ENCODE results near the gene PITPNC1. TPM values are rescaled to one million over a fixed set of nuclear protein-coding genes. Genes with fewer than 3 reads are reported as not detected.
"Not testable (repeated sequence)": the region's sequence is repeated elsewhere in the genome, so short reads cannot be mapped to it uniquely, and the experiment has no call there.

Gene PITPNC1
- total and polyA plus RNA-seq, 2 donors (not counting 1 experiment from before 2014, with no cell fraction given) = 4.7 to 26.1 TPM

DNA sequence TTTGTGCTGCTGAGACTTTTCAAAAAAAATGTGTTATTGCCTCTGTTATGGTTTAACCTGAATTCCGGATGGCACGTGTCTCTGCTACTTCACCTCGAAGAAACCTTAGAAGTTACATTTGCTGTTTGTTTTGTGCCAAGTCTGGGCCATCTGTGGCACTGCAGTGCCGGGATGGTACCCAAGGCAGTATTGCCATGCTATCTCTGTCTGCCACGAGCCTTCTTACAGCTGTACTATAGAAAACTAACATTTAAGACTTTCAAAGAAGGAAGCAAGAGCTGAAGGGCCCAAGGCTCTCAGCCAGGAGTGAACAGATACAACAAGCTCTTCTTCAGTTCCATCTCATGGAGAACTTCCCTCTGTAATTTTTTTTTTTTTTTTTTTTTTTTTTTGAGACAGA is 267.0 kb downstream of the PITPNC1 start:
- no peaks in the 10 kb centered on the region for H3K36me3 ChIP-seq (replicated peaks in 1 of 2; ENCODE audit: control extremely low read depth in 1 of 2, control insufficient read depth in 1 of 2, extremely low read depth in 1 of 2, insufficient read depth in 2 of 2, low read length in 1 of 2)
- no peaks in the 10 kb centered on the region for H3K4me1 ChIP-seq (ENCODE audit: control insufficient read depth in 2 of 2, insufficient read depth in 2 of 2, low read length in 2 of 2)
- no peak overlapping the region for H3K27ac ChIP-seq (ENCODE audit: low read length in 2 of 2)
- no peaks in the 10 kb centered on the region for H3K79me2 ChIP-seq (ENCODE audit: control insufficient read depth, insufficient read depth, low read length)
- no peaks in the 10 kb centered on the region for H4K20me1 ChIP-seq (ENCODE audit: control insufficient read depth, insufficient read depth, low read length, poor library complexity, severe bottlenecking)
- DNase-seq (no peak), ATAC-seq (ENCODE audit: low read depth) (no peak)
- H2AFZ ChIP-seq (ENCODE audit: insufficient read depth, low read depth, low read length, poor library complexity, severe bottlenecking) = no peak overlapping the region
- no peaks in the 10 kb centered on the region for H3K27me3 ChIP-seq (replicated peaks in 1 of 4; ENCODE audit: control extremely low read depth in 1 of 4, control insufficient read depth in 3 of 4, insufficient read depth in 4 of 4, low read length in 3 of 4)
- Mint-ChIP-seq H3K4me1 (no peaks in the 10 kb centered on the region), H3K27me3 (no peaks in the 10 kb centered on the region), H3K9me3 (ENCODE audit: insufficient read depth) (no peaks in the 10 kb centered on the region), H3K4me3 (no peak overlapping the region), H3K27ac (no peak overlapping the region)
- no peak overlapping the region for H3K4me3 ChIP-seq (ENCODE audit: control extremely low read depth in 1 of 5, extremely low read depth in 1 of 5, insufficient read depth in 1 of 5, low read depth in 2 of 5, low read length in 4 of 5)
- CTCF ChIA-PET = no interaction called here
- WGBS (ENCODE audit: insufficient coverage) = 93% methylated on average over 5 of the region's 5 CpGs
- TF ChIP-seq EZH2 (IDR thresholded peaks at IDR 0.05; ENCODE audit: borderline replicate concordance, insufficient read depth, low read depth, low read length, poor library complexity, severe bottlenecking) = no peak
- TF ChIP-seq, protein P1, sequence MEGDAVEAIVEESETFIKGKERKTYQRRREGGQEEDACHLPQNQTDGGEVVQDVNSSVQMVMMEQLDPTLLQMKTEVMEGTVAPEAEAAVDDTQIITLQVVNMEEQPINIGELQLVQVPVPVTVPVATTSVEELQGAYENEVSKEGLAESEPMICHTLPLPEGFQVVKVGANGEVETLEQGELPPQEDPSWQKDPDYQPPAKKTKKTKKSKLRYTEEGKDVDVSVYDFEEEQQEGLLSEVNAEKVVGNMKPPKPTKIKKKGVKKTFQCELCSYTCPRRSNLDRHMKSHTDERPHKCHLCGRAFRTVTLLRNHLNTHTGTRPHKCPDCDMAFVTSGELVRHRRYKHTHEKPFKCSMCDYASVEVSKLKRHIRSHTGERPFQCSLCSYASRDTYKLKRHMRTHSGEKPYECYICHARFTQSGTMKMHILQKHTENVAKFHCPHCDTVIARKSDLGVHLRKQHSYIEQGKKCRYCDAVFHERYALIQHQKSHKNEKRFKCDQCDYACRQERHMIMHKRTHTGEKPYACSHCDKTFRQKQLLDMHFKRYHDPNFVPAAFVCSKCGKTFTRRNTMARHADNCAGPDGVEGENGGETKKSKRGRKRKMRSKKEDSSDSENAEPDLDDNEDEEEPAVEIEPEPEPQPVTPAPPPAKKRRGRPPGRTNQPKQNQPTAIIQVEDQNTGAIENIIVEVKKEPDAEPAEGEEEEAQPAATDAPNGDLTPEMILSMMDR (IDR thresholded peaks at IDR 0.05) = no peak
- intact Hi-C loops (cut with micrococcal nuclease) = no loop called here
- POLR2A ChIA-PET = interaction anchor here (0.6 kb wide), 1 partner anchor 245 kb away, joined by 3 read pairs; no protein-coding TSS in a partner anchor
- H3K9ac ChIP-seq (ENCODE audit: low read length) = no peak overlapping the region
- H3K4me2 ChIP-seq (replicated peaks; ENCODE audit: low read depth, low read length, poor library complexity, severe bottlenecking) = no peak overlapping the region
- no peaks in the 10 kb centered on the region for H3K9me3 ChIP-seq (ENCODE audit: control extremely low read depth in 1 of 3, control insufficient read depth in 2 of 3, insufficient read depth in 1 of 3, low read length in 2 of 3)

DNA sequence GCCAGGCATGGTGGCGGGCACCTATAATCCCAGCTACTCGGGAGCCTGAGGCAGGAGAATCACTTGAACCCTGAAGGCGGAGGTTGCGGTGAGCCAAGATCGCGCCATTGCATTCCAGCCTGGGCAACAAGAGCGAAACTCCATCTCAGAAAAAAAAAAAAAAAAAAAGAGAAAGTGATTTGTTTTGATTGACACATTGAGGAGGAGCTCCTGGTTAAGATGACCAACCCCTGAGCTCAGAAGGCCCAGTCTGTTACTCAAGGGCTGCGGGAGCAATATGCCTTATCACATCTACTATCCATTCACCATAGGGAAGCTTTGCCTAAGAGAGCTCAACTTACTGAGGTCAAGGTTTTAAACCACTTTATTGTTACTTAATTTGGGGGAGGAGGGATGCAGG is 268.1 kb downstream of the PITPNC1 start:
- H3K4me1 Mint-ChIP-seq; ATAC-seq (ENCODE audit: low read depth); H3K4me1 ChIP-seq (ENCODE audit: control insufficient read depth in 2 of 2, insufficient read depth in 2 of 2, low read length in 2 of 2); H3K4me2 ChIP-seq (replicated peaks; ENCODE audit: low read depth, low read length, poor library complexity, severe bottlenecking); CTCF ChIA-PET; intact Hi-C loops (cut with micrococcal nuclease); H3K27me3 Mint-ChIP-seq; POLR2A ChIA-PET; H3K27ac Mint-ChIP-seq; H3K27ac ChIP-seq (ENCODE audit: low read length in 2 of 2); H3K9me3 ChIP-seq (ENCODE audit: control extremely low read depth in 1 of 3, control insufficient read depth in 2 of 3, insufficient read depth in 1 of 3, low read length in 2 of 3); H3K36me3 ChIP-seq (replicated peaks in 1 of 2; ENCODE audit: control extremely low read depth in 1 of 2, control insufficient read depth in 1 of 2, extremely low read depth in 1 of 2, insufficient read depth in 2 of 2, low read length in 1 of 2); H3K4me3 Mint-ChIP-seq; H3K9me3 Mint-ChIP-seq (ENCODE audit: insufficient read depth); DNase-seq; H4K20me1 ChIP-seq (ENCODE audit: control insufficient read depth, insufficient read depth, low read length, poor library complexity, severe bottlenecking); H3K27me3 ChIP-seq (replicated peaks in 1 of 4; ENCODE audit: control extremely low read depth in 1 of 4, control insufficient read depth in 3 of 4, insufficient read depth in 4 of 4, low read length in 3 of 4); H3K4me3 ChIP-seq (ENCODE audit: control extremely low read depth in 1 of 5, extremely low read depth in 1 of 5, insufficient read depth in 1 of 5, low read depth in 2 of 5, low read length in 4 of 5); H2AFZ ChIP-seq (ENCODE audit: insufficient read depth, low read depth, low read length, poor library complexity, severe bottlenecking); H3K79me2 ChIP-seq (ENCODE audit: control insufficient read depth, insufficient read depth, low read length); H3K9ac ChIP-seq (ENCODE audit: low read length): not testable (repeated sequence)
- WGBS (ENCODE audit: insufficient coverage) = 100% methylated on average over 1 of the region's 8 CpGs
